ENCODE measurements around the gene MED12L. TPM values are rescaled to one million over a fixed set of nuclear protein-coding genes. Genes with fewer than 3 reads are reported as not detected.
A peak's percentile ranks its signal among the peaks of the same experiment; 100 is the strongest.

The MED12L gene
- total RNA-seq, 1 donor, result 4.0 TPM

DNA sequence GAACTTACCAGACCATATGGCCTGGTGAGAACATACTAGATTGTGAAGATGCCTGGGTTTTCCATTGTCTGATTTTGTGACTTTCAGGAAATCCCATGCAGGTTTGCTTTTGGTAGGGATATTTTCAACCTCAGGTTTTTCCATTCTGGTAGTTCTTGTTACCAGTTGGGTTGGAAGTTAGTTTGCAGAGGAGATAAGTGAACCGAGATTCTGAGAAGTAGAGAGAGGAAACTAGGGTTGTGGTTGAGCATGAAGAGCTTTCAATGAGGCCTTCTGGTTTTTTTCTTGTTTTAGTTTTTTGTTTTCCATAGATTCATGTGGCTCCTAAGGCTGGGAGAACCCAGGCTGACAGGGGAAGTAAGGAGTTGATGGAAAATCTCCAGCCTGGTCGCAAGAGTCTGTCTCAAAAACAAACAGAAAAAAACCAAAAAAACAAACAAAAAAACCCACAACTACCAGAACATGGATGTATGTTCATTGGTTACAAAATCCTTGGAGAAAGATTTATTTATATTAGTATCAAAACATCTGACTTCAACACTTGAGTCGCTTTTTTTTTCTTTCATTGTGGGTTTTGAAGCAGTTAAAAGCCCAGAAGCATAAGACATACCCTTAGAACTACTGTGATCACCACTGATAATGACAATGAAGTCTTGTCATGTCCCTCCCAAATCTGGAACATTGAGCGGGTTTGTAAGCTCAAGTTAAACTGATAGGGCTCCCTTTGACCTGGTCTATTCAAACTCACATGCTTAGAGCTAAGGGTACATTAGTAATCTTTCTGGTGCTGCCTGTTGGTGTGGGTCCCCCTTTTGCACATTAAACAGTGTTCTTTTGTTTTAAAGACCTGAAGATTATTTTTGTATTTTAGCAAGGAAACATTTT, 114.3 kb downstream of the MED12L start:
- Histone ChIP-seq H3K9me3 (ENCODE audit: low read depth, low read length) (no peaks in the 10 kb centered on the region), H3K27me3 (ENCODE audit: insufficient read depth, low read length) (no peaks in the 10 kb centered on the region), H3K4me1 (ENCODE audit: insufficient read depth, low read length) (peaks cover 7% of the 10 kb centered on the region), H3K4me3 (ENCODE audit: low read length) (no peak overlapping the region)

DNA sequence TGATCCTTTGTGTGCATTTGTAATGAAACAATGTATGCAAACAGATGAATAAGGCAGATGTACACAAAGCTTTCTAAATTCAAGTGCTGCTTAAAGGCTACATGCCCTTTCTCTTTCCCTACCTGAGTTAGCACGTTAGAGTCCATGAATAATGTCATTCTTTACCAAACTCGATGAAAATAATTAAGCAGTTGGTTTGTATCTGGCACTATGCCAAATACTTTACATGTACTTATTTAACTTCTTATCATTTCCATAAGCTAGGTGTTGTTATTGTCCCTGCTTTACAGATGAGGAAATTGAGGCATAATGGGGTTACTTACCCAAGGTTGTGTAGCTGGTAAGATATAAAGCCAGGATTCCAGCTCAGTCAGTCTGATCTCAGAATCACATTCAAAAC, 115.1 kb downstream of the MED12L start:
- Histone ChIP-seq H3K9me3 (ENCODE audit: low read depth, low read length) (no peaks in the 10 kb centered on the region), H3K4me1 (ENCODE audit: insufficient read depth, low read length) (peaks cover 10% of the 10 kb centered on the region), H3K4me3 (ENCODE audit: low read length) (no peak overlapping the region), H3K27me3 (ENCODE audit: insufficient read depth, low read length) (no peaks in the 10 kb centered on the region)

DNA sequence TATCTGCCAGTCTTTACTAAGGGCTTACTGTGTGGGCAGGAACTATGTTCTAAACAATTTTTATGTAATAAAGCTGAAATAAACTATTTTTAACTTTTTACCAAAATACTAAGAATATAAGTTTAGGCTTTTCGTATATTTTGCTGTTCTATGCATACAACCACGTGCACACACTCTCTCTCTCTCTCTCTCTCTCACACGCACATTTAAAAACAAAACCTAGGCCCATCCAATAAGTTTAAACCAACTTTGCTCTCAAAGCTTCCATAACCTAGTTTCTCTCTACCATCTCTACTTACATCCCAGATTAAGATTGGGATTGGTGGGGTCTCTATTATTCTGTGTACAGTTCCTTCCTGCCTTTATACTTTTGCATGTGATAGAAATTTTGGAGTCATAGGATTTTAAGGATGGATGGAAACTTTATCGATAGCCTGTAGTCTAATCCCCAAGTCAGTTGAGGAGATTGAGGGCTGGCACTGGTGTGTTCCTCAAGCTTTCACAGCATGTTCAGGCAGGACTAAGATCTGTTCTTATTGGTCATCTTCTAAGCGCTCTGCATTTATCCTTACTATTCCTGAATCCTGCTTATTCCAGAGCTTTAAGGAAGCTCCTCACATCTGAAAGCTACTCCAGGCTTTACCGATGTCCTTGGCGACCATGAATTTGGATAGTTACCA, 115.7 kb downstream of the MED12L start:
- Histone ChIP-seq H3K4me1 (ENCODE audit: insufficient read depth, low read length) (peaks cover 12% of the 10 kb centered on the region), H3K27me3 (ENCODE audit: insufficient read depth, low read length) (no peaks in the 10 kb centered on the region), H3K4me3 (ENCODE audit: low read length) (peak overlapping the region; percentile 12), H3K9me3 (ENCODE audit: low read depth, low read length) (no peaks in the 10 kb centered on the region)

GRCh38 chr3:151203051-151203420, 117.6 kb downstream of the MED12L start, which contains the start of gene GPR171:
Gene GPR171 (minus strand): TSS chr3:151203216. CDS start chr3:151199386, 3,830 bp downstream.
- H3K4me3 ChIP-seq (ENCODE audit: low read length), result peak within 1 kb of the TSS; percentile 21
- H3K4me1 ChIP-seq (ENCODE audit: insufficient read depth, low read length), result peaks cover 18% of the 10 kb centered on the region
- H3K9me3 ChIP-seq (ENCODE audit: low read depth, low read length), result no peaks in the 10 kb centered on the region
- H3K27me3 ChIP-seq (ENCODE audit: insufficient read depth, low read length), result no peaks in the 10 kb centered on the region

GRCh38 chr3:151204530-151205402, 119.3 kb downstream of the MED12L start:
- Histone ChIP-seq H3K27me3 (ENCODE audit: insufficient read depth, low read length) (no peaks in the 10 kb centered on the region), H3K9me3 (ENCODE audit: low read depth, low read length) (no peaks in the 10 kb centered on the region), H3K4me3 (ENCODE audit: low read length) (no peak overlapping the region), H3K4me1 (ENCODE audit: insufficient read depth, low read length) (peaks cover 14% of the 10 kb centered on the region)

DNA sequence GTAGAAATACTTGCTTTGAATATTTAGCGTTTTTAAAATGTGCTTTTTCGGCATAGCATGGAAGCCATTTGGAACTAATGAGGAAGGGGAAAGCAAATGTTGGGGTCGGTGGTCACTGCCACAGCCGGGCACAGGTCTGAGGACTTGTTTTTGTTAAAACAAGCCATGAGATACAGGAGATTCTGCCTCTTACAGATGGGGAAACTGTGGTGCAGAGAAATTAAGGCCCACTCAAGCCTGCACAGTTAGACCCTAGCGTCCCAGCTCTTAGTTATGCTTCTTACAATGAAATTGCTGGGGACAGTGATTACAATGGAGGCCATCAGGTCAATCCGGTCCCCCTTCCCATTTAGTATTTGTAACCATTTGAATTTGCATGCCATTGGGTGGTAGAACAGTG, 120.0 kb downstream of the MED12L start:
- H3K4me1 ChIP-seq (ENCODE audit: insufficient read depth, low read length), result peaks cover 16% of the 10 kb centered on the region
- no peak overlapping the region for H3K4me3 ChIP-seq (ENCODE audit: low read length)

DNA sequence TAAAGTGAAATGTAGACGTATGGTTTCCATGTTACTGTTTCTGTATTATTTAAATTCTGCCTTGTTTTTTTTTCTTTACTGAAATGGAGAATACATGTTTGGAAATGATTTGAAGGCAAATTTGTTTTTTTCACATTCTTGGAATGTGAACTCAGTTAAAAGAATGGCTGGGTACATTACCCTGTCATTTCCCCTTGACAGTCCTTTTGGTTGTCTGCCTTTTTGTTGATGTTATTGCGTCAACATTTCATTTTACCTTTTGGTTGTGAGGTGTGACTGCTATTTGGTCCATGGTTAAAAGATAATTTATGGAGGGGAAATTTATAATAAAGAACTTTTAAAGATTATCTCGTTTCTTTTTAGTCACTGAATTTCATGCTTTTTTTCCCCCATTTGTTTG, 120.7 kb downstream of the MED12L start:
- peaks cover 23% of the 10 kb centered on the region for H3K4me1 ChIP-seq (ENCODE audit: insufficient read depth, low read length)
- H3K27me3 ChIP-seq (ENCODE audit: insufficient read depth, low read length), result no peaks in the 10 kb centered on the region
- no peak overlapping the region for H3K4me3 ChIP-seq (ENCODE audit: low read length)
- no peaks in the 10 kb centered on the region for H3K9me3 ChIP-seq (ENCODE audit: low read depth, low read length)

More for the DNA sequence above, 120.0 kb downstream of the MED12L start:
- H3K27me3 ChIP-seq (ENCODE audit: insufficient read depth, low read length), result no peaks in the 10 kb centered on the region
- H3K9me3 ChIP-seq (ENCODE audit: low read depth, low read length), result no peaks in the 10 kb centered on the region

DNA sequence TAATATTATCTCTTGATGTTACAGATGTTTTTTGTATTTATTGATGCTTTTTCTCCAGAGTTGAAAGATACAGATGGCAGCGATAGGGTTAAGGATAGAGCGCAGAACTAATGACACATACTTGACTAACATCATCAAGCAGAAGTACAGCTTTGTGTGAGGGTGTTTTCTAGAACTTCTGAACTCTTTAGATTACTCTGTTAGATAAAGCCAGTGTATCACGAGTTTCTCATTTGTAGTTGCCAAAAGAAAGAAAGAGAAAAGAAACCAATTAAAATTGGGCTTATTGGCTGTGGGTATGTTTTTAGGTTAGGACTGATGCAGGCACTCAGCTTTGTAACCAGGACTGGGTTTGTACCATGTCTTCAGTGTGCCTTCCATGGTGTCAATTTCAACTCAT, 124.2 kb downstream of the MED12L start:
- H3K4me3 ChIP-seq (ENCODE audit: low read length), result no peak overlapping the region
- peaks cover 26% of the 10 kb centered on the region for H3K4me1 ChIP-seq (ENCODE audit: insufficient read depth, low read length)
- H3K9me3 ChIP-seq (ENCODE audit: low read depth, low read length), result no peaks in the 10 kb centered on the region
- H3K27me3 ChIP-seq (ENCODE audit: insufficient read depth, low read length), result no peaks in the 10 kb centered on the region

DNA sequence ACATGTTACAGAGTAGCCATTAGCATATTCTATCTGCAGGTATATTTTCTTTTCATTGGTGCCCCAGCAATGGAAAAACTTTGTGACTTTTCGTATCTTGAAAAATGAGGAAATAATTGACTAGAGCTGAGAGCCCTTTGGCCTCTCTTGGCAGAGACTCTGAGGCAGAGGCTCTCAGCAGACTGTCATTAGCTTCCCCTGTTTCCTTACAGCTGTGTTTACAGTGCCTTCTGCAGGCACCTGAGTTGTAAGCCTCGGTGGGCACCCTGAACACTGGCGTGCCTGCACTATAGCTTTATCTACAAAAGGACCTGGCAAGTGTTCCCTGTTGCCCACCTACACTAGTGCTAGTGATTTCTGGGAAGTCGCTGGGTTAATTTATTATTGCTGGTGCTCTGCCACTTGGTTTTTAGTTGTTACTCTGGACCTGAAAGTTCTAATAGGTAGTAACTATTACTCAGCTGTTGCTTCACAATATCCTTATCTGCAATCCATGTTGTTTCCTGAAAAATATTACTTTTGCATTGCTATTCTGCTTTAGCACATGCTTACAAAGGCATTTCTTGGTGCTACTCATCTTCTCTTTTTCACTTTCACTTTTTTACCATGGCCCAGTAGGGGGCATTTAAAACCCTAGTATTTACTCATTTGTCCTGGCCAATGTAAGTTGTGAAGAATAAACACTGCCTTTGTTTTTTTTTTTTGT, 125.4 kb downstream of the MED12L start:
- Histone ChIP-seq H3K4me3 (ENCODE audit: low read length) (no peak overlapping the region), H3K27me3 (ENCODE audit: insufficient read depth, low read length) (no peaks in the 10 kb centered on the region), H3K4me1 (ENCODE audit: insufficient read depth, low read length) (peaks cover 21% of the 10 kb centered on the region), H3K9me3 (ENCODE audit: low read depth, low read length) (no peaks in the 10 kb centered on the region)

DNA sequence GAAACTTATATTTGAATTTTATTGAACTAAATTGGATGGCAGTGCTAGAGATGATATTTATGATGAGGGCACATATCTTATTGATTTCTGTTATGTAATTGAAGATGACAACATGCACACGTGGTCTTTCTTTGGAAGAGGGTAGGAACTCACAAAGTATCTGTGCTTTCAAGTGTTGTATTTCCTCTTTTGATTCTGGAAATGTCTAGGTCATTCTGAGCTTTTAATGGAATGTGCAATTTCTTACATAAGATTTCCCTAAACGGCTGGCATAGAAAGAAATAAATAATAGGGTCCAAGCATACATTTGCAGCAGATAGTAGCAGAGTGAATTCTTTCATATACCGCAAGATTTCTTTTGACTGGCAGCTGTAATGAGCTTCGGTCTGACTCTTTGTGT, 127.7 kb downstream of the MED12L start:
- peaks cover 15% of the 10 kb centered on the region for H3K4me1 ChIP-seq (ENCODE audit: insufficient read depth, low read length)
- no peaks in the 10 kb centered on the region for H3K27me3 ChIP-seq (ENCODE audit: insufficient read depth, low read length)
- no peaks in the 10 kb centered on the region for H3K9me3 ChIP-seq (ENCODE audit: low read depth, low read length)
- no peak overlapping the region for H3K4me3 ChIP-seq (ENCODE audit: low read length)

DNA sequence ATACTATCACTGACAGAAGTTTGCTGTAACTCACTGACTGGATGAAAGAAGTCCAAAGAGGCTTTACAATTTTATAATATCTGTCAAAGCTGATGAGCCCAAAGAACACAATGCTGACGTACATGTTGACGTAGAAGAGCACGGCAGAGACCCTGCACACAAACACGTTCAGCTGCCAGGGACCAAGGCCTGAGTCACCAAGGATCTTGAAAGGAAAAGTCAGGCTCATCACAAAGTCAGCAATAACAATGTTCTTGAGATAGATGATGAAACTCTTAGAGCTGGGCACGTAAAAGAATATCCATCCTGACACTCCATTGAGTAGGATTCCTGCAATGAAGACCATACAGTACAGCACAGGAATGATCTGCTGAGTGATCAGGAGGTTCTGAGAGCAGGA, 128.4 kb downstream of the MED12L start:
- peaks cover 15% of the 10 kb centered on the region for H3K4me1 ChIP-seq (ENCODE audit: insufficient read depth, low read length)
- no peak overlapping the region for H3K4me3 ChIP-seq (ENCODE audit: low read length)
- no peaks in the 10 kb centered on the region for H3K9me3 ChIP-seq (ENCODE audit: low read depth, low read length)
- no peaks in the 10 kb centered on the region for H3K27me3 ChIP-seq (ENCODE audit: insufficient read depth, low read length)

GRCh38 chr3:151214459-151214858, 129.0 kb downstream of the MED12L start:
- Histone ChIP-seq H3K4me1 (ENCODE audit: insufficient read depth, low read length) (peaks cover 15% of the 10 kb centered on the region), H3K4me3 (ENCODE audit: low read length) (no peak overlapping the region), H3K9me3 (ENCODE audit: low read depth, low read length) (no peaks in the 10 kb centered on the region), H3K27me3 (ENCODE audit: insufficient read depth, low read length) (no peaks in the 10 kb centered on the region)

DNA sequence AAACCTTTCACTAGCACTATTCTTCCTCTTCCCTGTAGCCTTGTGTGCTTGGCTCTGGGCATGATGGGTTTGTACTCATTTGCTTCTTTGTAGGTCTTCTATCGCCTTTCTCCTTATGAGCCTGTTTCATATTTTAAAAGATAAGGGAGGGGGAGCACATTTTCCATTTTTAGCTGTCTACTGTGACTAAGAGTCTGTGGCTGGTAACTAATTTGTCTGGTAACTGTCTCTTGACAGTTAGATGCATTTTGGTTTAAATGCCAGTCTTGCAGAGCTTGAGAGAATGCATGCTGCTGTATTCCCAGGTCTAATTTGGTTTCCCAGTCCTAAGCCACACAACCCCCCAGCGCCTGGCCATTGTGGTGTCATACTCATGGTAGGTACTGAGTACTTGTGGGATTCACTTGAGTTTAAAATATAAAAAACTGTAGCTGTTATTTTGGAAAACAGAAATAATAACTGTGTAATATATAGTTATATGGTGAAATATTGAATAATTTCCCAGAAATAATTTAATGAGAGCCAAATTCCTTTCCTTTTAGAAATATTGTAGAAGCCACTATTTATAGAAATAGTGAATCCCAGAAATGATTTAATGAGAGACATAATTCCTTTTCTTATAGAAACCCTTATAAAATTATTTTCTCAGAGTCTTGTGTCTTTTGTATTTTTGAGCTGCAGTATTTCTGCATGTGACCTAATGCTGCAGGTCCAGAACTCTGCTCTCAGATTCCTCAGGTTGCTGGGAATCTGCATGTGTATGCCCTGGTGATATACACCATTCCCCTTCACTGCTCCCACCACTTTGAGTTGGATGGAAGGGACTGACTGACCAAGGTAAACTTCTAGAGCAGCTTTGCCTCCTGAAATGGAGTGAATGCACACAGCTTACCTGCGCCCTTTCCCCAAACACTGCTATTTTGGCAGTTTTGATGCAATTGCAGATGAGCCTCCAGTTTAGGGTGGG, 131.5 kb downstream of the MED12L start:
- Histone ChIP-seq H3K4me1 (ENCODE audit: insufficient read depth, low read length) (no peaks in the 10 kb centered on the region), H3K27me3 (ENCODE audit: insufficient read depth, low read length) (no peaks in the 10 kb centered on the region), H3K9me3 (ENCODE audit: low read depth, low read length) (no peaks in the 10 kb centered on the region), H3K4me3 (ENCODE audit: low read length) (no peak overlapping the region)
